ENCODE results near the gene GGACT.
A peak's percentile ranks its signal among the peaks of the same experiment; 100 is the strongest.

GGACT gene

GRCh38 chr13:100508996-100509395, 79.6 kb downstream of the GGACT start:
- H3K9me3 ChIP-seq (ENCODE audit: insufficient read depth, low read length) = no peaks in the 10 kb centered on the region
- no peak overlapping the region for H3K4me2 ChIP-seq (ENCODE audit: low read length)
- no peak overlapping the region for H3K4me3 ChIP-seq (ENCODE audit: low read length)
- TF ChIP-seq EZH2phosphoT487 (IDR thresholded peaks at IDR 0.05; ENCODE audit: low read depth) = no peak
- TF ChIP-seq CTCF (IDR thresholded peaks at IDR 0.05; ENCODE audit: low read depth, low read length) = no peak
- H4K20me1 ChIP-seq (ENCODE audit: insufficient read depth, low read length) = no peaks in the 10 kb centered on the region
- no peaks in the 10 kb centered on the region for H3K79me2 ChIP-seq (ENCODE audit: low read length)
- H3K27ac ChIP-seq (ENCODE audit: low read length) = no peak overlapping the region
- H3K36me3 ChIP-seq (replicated peaks; ENCODE audit: low read depth, low read length) = no peaks in the 10 kb centered on the region
- H3K27me3 ChIP-seq (ENCODE audit: low read depth, low read length) = no peaks in the 10 kb centered on the region
- H2AFZ ChIP-seq (ENCODE audit: low read depth, low read length) = no peak overlapping the region
- peaks cover 45% of the 10 kb centered on the region for H3K4me1 ChIP-seq (ENCODE audit: low read length)
- H3K9ac ChIP-seq (ENCODE audit: low read length) = no peak overlapping the region

- no peaks in the 10 kb centered on the region for H3K36me3 ChIP-seq (replicated peaks; ENCODE audit: low read depth, low read length)
- no peak overlapping the region for H3K27ac ChIP-seq (ENCODE audit: low read length)
- no peaks in the 10 kb centered on the region for H4K20me1 ChIP-seq (ENCODE audit: insufficient read depth, low read length)
- H3K9ac ChIP-seq (ENCODE audit: low read length) = no peak overlapping the region
- no peaks in the 10 kb centered on the region for H3K79me2 ChIP-seq (ENCODE audit: low read length)
- H3K4me3 ChIP-seq (ENCODE audit: low read length) = no peak overlapping the region
- TF ChIP-seq CTCF (IDR thresholded peaks at IDR 0.05; ENCODE audit: low read depth, low read length) (no peak), EZH2phosphoT487 (IDR thresholded peaks at IDR 0.05; ENCODE audit: low read depth) (no peak)
- peaks cover 45% of the 10 kb centered on the region for H3K4me1 ChIP-seq (ENCODE audit: low read length)
- H2AFZ ChIP-seq (ENCODE audit: low read depth, low read length) = no peak overlapping the region
- no peaks in the 10 kb centered on the region for H3K9me3 ChIP-seq (ENCODE audit: insufficient read depth, low read length)
- no peaks in the 10 kb centered on the region for H3K27me3 ChIP-seq (ENCODE audit: low read depth, low read length)
- no peak overlapping the region for H3K4me2 ChIP-seq (ENCODE audit: low read length)
Measured at GRCh38 chr13:100508455-100508854, 80.1 kb downstream of the GGACT start.

DNA sequence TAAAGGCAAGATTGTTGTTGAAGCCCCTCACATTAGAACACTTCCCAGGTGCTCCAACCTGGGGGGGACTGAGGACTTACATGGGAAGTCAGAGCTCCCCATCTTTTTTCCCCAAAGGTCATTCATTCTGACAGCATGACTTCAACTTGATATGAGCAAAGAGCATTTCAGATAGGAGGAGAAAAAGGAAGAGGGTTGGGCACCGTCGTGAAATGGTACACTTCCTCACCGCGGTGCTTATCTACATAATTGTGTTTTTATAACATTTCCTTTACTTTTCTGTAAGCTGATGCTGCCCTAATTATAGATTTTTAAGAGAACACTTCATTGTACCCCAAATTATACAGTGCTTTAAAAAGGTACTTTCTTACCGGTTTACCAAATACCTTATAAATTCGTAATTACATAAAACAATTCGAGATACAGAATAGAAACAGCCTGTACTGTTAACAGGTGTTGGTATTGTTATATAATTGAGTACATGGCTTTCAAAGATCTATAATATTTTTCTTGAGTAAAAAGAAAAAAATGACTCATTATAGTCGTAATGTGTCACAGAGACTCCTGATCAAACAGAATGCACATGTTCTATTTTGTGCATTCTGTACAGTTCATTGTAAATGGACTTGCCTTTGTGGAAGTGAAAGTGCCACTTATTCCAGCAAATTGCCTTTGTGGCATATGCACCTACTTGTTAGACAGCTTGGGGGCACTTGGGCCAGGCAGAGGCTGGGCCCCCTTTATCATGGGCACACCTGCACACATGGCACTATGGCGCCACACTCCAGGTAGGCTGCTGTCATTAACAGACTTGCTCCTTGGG, 81.8 kb downstream of the GGACT start:
- peak overlapping the region; percentile 90 for H3K4me2 ChIP-seq (ENCODE audit: low read length)
- peaks cover 44% of the 10 kb centered on the region for H3K4me1 ChIP-seq (ENCODE audit: low read length)
- H4K20me1 ChIP-seq (ENCODE audit: insufficient read depth, low read length) = no peaks in the 10 kb centered on the region
- no peaks in the 10 kb centered on the region for H3K36me3 ChIP-seq (replicated peaks; ENCODE audit: low read depth, low read length)
- H3K4me3 ChIP-seq (ENCODE audit: low read length) = peak overlapping the region; percentile 75
- H3K79me2 ChIP-seq (ENCODE audit: low read length) = no peaks in the 10 kb centered on the region
- peak overlapping the region; percentile 62 for H3K9ac ChIP-seq (ENCODE audit: low read length)
- peak overlapping the region; percentile 53 for H2AFZ ChIP-seq (ENCODE audit: low read depth, low read length)
- no peaks in the 10 kb centered on the region for H3K9me3 ChIP-seq (ENCODE audit: insufficient read depth, low read length)
- TF ChIP-seq EZH2phosphoT487 (IDR thresholded peaks at IDR 0.05; ENCODE audit: low read depth) (no peak), CTCF (IDR thresholded peaks at IDR 0.05; ENCODE audit: low read depth, low read length) (no peak; the same call in 1 of the 2 replicates)
- peak overlapping the region; percentile 75 for H3K27ac ChIP-seq (ENCODE audit: low read length)
- no peaks in the 10 kb centered on the region for H3K27me3 ChIP-seq (ENCODE audit: low read depth, low read length)

- Histone ChIP-seq H3K4me2 (ENCODE audit: low read length) (peak overlapping the region; percentile 90), H3K4me1 (ENCODE audit: low read length) (peaks cover 38% of the 10 kb centered on the region), H3K79me2 (ENCODE audit: low read length) (no peaks in the 10 kb centered on the region), H3K27me3 (ENCODE audit: low read depth, low read length) (no peaks in the 10 kb centered on the region), H3K36me3 (replicated peaks; ENCODE audit: low read depth, low read length) (no peaks in the 10 kb centered on the region), H3K9ac (ENCODE audit: low read length) (peak overlapping the region; percentile 62), H3K9me3 (ENCODE audit: insufficient read depth, low read length) (no peaks in the 10 kb centered on the region), H2AFZ (ENCODE audit: low read depth, low read length) (peak overlapping the region; percentile 53), H4K20me1 (ENCODE audit: insufficient read depth, low read length) (no peaks in the 10 kb centered on the region), H3K27ac (ENCODE audit: low read length) (peak overlapping the region; percentile 75), H3K4me3 (ENCODE audit: low read length) (peak overlapping the region; percentile 75)
- TF ChIP-seq CTCF (IDR thresholded peaks at IDR 0.05; ENCODE audit: low read depth, low read length) (no peak), EZH2phosphoT487 (IDR thresholded peaks at IDR 0.05; ENCODE audit: low read depth) (no peak)
Measured at GRCh38 chr13:100506154-100506553, 82.4 kb downstream of the GGACT start.

Data from OCI-LY3 (cell line).